Nephron progenitor cell (in vitro differentiated cells): Measurements from ENCODE around the gene TXNRD3.

Source experiments
- DNase-seq: peaks from one replicate; pipeline ENCODE4 v3.0.0; 2021
- H3K27ac Mint-ChIP-seq: 2 replicates; pipeline ENCODE4 v1.8.0; 2021; ENCODE audit warnings: mild to moderate bottlenecking, moderate library complexity, mixed read lengths
- H3K27me3 Mint-ChIP-seq: 2 replicates; pipeline ENCODE4 v1.8.0; 2021; ENCODE audit warnings: mild to moderate bottlenecking, low read depth, mixed read lengths; ENCODE audit not compliant: poor library complexity
- H3K36me3 Mint-ChIP-seq: 2 replicates; pipeline ENCODE4 v1.8.0; 2021; ENCODE audit warnings: low read depth, mixed read lengths
- H3K4me1 Mint-ChIP-seq: 2 replicates; pipeline ENCODE4 v1.8.0; 2021; ENCODE audit warnings: mixed read lengths
- H3K4me3 Mint-ChIP-seq: 2 replicates; pipeline ENCODE4 v1.8.0; 2021; ENCODE audit warnings: mild to moderate bottlenecking, moderate library complexity, mixed read lengths
- H3K9me3 Mint-ChIP-seq: 2 replicates; pipeline ENCODE4 v1.8.0; 2021; ENCODE audit warnings: mild to moderate bottlenecking, moderate library complexity, mixed read lengths
- TF ChIP-seq, protein P1 (sequence below): fragments of 200-600 bp; sonication (generic); IDR thresholded peaks from 2 replicates; pipeline ENCODE4 v1.5.0; 2021; ENCODE audit warnings: antibody characterized with exemption

The TXNRD3 gene

DNA sequence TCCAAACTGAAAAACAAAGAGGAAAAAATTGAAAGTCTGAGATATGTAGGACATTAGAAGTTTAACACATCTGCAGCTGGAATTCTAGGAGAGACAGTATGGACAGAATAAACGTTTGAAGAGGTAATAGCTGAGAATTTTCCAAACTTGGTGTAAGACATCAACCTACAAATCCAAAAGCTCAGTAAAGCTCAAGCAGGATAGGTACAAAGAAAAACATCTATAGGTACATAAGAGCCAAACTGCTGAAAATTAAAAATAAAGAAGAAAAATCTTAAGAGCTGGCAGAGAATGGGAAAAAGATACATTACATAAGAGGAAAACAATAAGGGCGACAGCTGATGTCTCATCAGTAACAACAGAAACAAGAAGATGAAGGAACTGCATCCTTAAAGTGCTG is 73.4 kb downstream of the TXNRD3 start:
- peaks cover 13% of the 10 kb centered on the region for H3K27me3 Mint-ChIP-seq
- H3K36me3 Mint-ChIP-seq = peaks cover 20% of the 10 kb centered on the region
- H3K4me3 Mint-ChIP-seq = no peak overlapping the region
- DNase-seq = no peak
- H3K9me3 Mint-ChIP-seq = peaks cover 22% of the 10 kb centered on the region
- H3K4me1 Mint-ChIP-seq = peaks cover 10% of the 10 kb centered on the region
- no peak overlapping the region for H3K27ac Mint-ChIP-seq
- TF ChIP-seq, protein P1, sequence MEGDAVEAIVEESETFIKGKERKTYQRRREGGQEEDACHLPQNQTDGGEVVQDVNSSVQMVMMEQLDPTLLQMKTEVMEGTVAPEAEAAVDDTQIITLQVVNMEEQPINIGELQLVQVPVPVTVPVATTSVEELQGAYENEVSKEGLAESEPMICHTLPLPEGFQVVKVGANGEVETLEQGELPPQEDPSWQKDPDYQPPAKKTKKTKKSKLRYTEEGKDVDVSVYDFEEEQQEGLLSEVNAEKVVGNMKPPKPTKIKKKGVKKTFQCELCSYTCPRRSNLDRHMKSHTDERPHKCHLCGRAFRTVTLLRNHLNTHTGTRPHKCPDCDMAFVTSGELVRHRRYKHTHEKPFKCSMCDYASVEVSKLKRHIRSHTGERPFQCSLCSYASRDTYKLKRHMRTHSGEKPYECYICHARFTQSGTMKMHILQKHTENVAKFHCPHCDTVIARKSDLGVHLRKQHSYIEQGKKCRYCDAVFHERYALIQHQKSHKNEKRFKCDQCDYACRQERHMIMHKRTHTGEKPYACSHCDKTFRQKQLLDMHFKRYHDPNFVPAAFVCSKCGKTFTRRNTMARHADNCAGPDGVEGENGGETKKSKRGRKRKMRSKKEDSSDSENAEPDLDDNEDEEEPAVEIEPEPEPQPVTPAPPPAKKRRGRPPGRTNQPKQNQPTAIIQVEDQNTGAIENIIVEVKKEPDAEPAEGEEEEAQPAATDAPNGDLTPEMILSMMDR = no peak

DNA sequence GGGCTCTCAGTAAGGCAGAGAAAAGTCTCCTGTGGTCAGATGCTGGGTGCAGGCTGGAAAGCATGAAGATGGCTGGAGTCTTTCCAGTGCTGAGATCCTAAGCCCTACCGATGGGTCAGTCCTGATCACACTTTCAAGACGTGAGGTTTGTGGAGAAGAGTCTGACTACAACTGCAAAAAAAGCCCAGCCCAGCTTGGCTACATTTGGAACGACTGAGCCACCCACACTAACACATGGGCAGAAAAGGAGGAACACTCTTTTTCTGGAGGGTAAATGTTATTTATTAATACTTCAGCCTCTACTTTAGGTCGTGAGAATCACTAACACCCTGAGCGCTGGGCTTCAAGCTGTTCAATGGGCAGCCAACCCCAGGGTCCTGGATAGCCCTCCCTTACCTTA is 74.2 kb downstream of the TXNRD3 start:
- no peak overlapping the region for H3K27ac Mint-ChIP-seq
- H3K36me3 Mint-ChIP-seq = peaks cover 20% of the 10 kb centered on the region
- peaks cover 19% of the 10 kb centered on the region for H3K9me3 Mint-ChIP-seq
- peaks cover 10% of the 10 kb centered on the region for H3K4me1 Mint-ChIP-seq
- TF ChIP-seq, protein P1 = no peak
- H3K4me3 Mint-ChIP-seq = no peak overlapping the region
- peaks cover 10% of the 10 kb centered on the region for H3K27me3 Mint-ChIP-seq
- DNase-seq = no peak

DNA sequence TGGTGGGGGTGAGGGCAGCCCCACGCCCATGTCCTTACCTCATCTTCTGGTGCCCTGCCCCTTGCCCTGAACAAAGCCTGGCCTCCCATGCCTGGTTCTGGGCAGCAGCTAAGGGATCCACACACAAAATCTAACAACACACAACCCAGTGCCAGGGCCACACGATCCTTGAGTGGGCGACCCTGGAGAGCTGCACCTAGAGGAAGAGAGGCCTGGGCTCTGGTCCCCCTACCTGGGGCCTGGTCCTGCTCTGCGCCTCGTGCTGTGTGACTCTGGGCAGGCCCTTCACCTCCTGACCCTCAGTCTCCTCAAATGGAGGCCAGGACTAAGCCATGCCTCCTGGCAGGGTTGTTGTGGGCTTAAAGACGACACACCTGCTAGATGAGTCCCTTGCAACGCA is 76.2 kb downstream of the TXNRD3 start:
- H3K4me1 Mint-ChIP-seq = peaks cover 10% of the 10 kb centered on the region

DNA sequence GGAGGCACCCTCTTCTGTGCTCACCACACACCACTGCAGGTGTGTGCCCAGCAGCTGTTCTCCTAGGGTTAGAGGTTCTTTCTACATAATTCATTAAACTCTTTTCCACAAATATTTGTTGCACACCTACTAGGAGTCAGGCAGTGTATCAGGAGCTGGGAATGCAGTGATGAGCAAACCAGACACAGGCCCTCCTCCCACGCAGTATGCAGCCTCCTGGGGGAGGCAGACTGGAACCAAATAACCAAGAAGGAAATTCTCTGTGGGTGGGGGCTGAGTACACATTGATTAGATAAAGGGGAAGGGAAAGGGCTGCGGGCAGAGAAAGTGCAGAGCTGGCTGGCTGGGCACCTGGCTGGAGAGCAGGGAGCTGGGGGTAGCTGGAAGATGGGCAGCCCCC is 77.7 kb downstream of the TXNRD3 start:
- Mint-ChIP-seq H3K4me3 (no peak overlapping the region), H3K27me3 (peaks cover 14% of the 10 kb centered on the region), H3K9me3 (peaks cover 18% of the 10 kb centered on the region), H3K4me1 (peaks cover 10% of the 10 kb centered on the region), H3K36me3 (peaks cover 18% of the 10 kb centered on the region), H3K27ac (no peak overlapping the region)
- TF ChIP-seq, protein P1 = no peak
- no peak for DNase-seq

More for the DNA sequence above, 76.2 kb downstream of the TXNRD3 start:
- no peak overlapping the region for H3K27ac Mint-ChIP-seq
- TF ChIP-seq, protein P1 = no peak
- peaks cover 12% of the 10 kb centered on the region for H3K27me3 Mint-ChIP-seq
- no peak overlapping the region for H3K4me3 Mint-ChIP-seq
- H3K36me3 Mint-ChIP-seq = peaks cover 20% of the 10 kb centered on the region
- H3K9me3 Mint-ChIP-seq = peaks cover 19% of the 10 kb centered on the region
- no peak for DNase-seq

DNA sequence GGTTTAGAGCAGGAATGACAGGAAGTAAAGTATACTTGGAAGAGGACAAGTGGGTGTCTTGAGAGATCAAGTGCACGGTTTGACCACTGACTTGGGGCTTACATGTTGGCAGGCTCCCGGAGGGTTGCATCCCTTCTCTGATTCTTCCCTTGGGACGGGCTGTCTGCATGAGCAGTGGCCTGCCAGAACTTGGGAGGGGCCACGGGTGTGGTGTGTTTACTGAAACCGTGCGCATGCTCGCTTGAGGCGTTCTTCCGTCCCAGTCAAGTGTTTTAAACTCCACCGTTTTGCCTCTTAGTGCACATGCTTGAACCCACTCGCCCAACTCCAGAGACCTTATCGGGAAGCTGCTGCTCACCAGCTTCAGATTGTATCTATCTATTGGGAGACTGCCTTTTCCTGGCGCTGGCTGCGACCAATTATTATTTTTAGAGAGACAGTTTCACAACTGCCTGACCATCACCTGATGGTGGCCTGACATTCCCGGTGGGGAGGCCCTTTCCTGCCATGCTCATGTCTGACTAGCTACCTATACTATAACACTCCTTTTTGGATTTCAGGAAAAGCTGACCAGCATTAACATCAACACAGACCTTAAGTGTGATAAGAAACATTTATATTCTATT is 81.3 kb downstream of the TXNRD3 start:
- Mint-ChIP-seq H3K27me3 (peaks cover 14% of the 10 kb centered on the region), H3K4me1 (peaks cover 2% of the 10 kb centered on the region), H3K27ac (peak overlapping the region; percentile 16), H3K4me3 (no peak overlapping the region), H3K9me3 (no peaks in the 10 kb centered on the region), H3K36me3 (no peaks in the 10 kb centered on the region)
- DNase-seq = no peak
- TF ChIP-seq, protein P1 = no peak

DNA sequence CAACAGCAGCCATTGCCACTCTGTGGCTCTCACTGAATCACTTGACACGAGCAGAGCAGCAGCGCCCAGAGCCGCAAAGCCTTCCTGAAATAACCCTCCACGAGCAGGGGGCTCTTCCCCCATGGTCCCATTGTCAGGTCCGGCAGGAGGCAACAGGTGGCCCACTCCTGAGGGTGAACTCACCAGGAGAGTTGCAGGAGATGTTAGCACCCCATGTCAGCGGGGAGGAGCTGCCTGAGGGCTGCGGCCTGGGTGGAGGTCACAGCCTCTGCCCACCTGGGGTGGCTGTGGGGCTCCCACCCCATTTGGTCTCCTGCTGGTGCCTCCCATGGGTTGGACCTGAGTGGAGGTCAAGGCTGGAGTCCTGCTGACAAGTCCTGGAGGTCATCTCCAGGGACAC is 83.8 kb downstream of the TXNRD3 start:
- no peak overlapping the region for H3K27ac Mint-ChIP-seq
- no peak overlapping the region for H3K4me3 Mint-ChIP-seq

More for the DNA sequence above, 83.8 kb downstream of the TXNRD3 start:
- H3K27me3 Mint-ChIP-seq = peaks cover 18% of the 10 kb centered on the region
- DNase-seq = no peak
- peaks cover 7% of the 10 kb centered on the region for H3K4me1 Mint-ChIP-seq
- no peaks in the 10 kb centered on the region for H3K9me3 Mint-ChIP-seq
- TF ChIP-seq, protein P1 = no peak
- H3K36me3 Mint-ChIP-seq = no peaks in the 10 kb centered on the region
